Smooth muscle cell (in vitro differentiated cells): ENCODE data around the gene LRBA. TPM values are rescaled to one million over a fixed set of nuclear protein-coding genes. Genes with fewer than 3 reads are reported as not detected.

ENCODE experiments used
- DNase-seq: peaks from one replicate; lab custom pipeline; 2025; ENCODE audit not compliant: unreplicated experiment; lab: John Stamatoyannopoulos, UW
- H2AFZ ChIP-seq: fragments of 200-600 bp; sonication (generic); 2 replicates; pipeline ENCODE4 v1.6.0; 2016; ENCODE audit warnings: antibody characterized with exemption, low read depth, mild to moderate bottlenecking
- H3F3A ChIP-seq: fragments of 200-600 bp; sonication (generic); 2 replicates; pipeline ENCODE4 v1.6.0; 2017; ENCODE audit warnings: antibody characterized with exemption, low read depth
- H3K27ac ChIP-seq: fragments of 200-600 bp; sonication (generic); 2 replicates; pipeline ENCODE4 v1.5.1; 2016; ENCODE audit warnings: low read depth, mild to moderate bottlenecking
- H3K27me3 ChIP-seq: fragments of 200-600 bp; sonication (generic); 2 replicates; pipeline ENCODE4 v1.6.1; 2016; ENCODE audit warnings: low read depth, mild to moderate bottlenecking
- H3K36me3 ChIP-seq: fragments of 200-600 bp; sonication (generic); 2 replicates; pipeline ENCODE4 v1.5.1; 2016; ENCODE audit warnings: low read depth
- H3K4me1 ChIP-seq: fragments of 200-600 bp; sonication (generic); 2 replicates; pipeline ENCODE4 v1.5.1; 2016; ENCODE audit warnings: low read depth
- H3K4me2 ChIP-seq: fragments of 200-600 bp; sonication (generic); 2 replicates; pipeline ENCODE4 v1.6.0; 2016; ENCODE audit warnings: mild to moderate bottlenecking
- H3K4me3 ChIP-seq: fragments of 200-600 bp; sonication (generic); 2 replicates; pipeline ENCODE4 v1.5.1; 2016; ENCODE audit warnings: mild to moderate bottlenecking
- H3K79me2 ChIP-seq: fragments of 200-600 bp; sonication (generic); 2 replicates; pipeline ENCODE4 v1.6.0; 2016; ENCODE audit warnings: low read depth, mild to moderate bottlenecking
- H3K9ac ChIP-seq: fragments of 200-600 bp; sonication (generic); 2 replicates; pipeline ENCODE4 v1.6.0; 2016; ENCODE audit warnings: low read depth
- H3K9me3 ChIP-seq: fragments of 200-600 bp; sonication (generic); replicated peaks from 2 replicates; pipeline ENCODE4 v1.5.1; 2016; ENCODE audit warnings: low read depth
- H4K20me1 ChIP-seq: fragments of 200-600 bp; sonication (generic); 2 replicates; pipeline ENCODE4 v1.6.0; 2016; ENCODE audit warnings: low read depth
- WGBS: methylation state at CpG from one replicate; pipeline ENCODE4 v1.1.7; 2016; ENCODE audit warnings: low lambda C conversion rate; 5-methylcytosine and 5-hydroxymethylcytosine counted together
- polyA plus RNA-seq: library from polyadenylated mRNA; unstranded; fragments of >200 nt; fragmentation: Nextera tagmentation; extraction: Ambion mirVana; gene quantifications from 2 replicates; pipeline ENCODE4 v1.2.1, GENCODE V29; 2016
- total RNA-seq: library from RNA; depleted of rRNA; stranded (reverse); fragments of >200 nt; gene quantifications from 2 replicates; pipeline ENCODE4 v1.2.3, GENCODE V29; 2014
- TF ChIP-seq, protein P1 (sequence below): fragments of 200-600 bp; sonication (generic); IDR thresholded peaks from 2 replicates; pipeline ENCODE4 v1.5.1; 2017; ENCODE audit warnings: borderline replicate concordance, mild to moderate bottlenecking, antibody characterized with exemption; ENCODE audit not compliant: insufficient read depth, poor library complexity, severe bottlenecking

The LRBA gene
- total and polyA plus RNA-seq, 2 experiments from 2014 or later, result 1.6 to 26.2 TPM

DNA sequence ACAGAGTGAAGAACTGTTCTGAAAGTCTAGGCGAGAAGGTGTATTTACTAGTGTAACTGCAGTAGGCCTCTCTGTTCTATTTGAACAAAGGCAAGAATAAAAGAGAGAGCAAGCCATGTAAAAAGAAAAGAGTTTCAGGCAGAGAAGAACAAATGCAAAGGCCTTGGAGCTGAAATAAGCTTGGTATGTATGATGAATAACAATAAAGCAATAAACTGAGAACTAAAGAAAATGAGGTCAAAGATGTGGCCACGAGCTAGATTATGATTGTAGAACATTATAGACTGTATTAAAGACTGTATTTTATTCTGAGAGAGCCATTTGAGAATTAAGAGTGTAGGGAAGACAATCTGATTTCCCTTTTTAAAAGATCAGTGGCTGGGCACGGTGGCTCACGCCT is 160.5 kb downstream of the LRBA start:
- H3K4me1 ChIP-seq, result peaks cover 5% of the 10 kb centered on the region
- H3K9ac ChIP-seq, result no peak overlapping the region
- H3K4me3 ChIP-seq, result no peak overlapping the region
- H3K36me3 ChIP-seq, result no peaks in the 10 kb centered on the region
- no peak overlapping the region for H3K4me2 ChIP-seq
- no peaks in the 10 kb centered on the region for H3K9me3 ChIP-seq
- H3F3A ChIP-seq, result no peaks in the 10 kb centered on the region
- H3K27me3 ChIP-seq, result no peaks in the 10 kb centered on the region
- DNase-seq, result no peak
- no peaks in the 10 kb centered on the region for H4K20me1 ChIP-seq
- 93% methylated on average over 4 of the region's 4 CpGs for WGBS
- TF ChIP-seq, protein P1, sequence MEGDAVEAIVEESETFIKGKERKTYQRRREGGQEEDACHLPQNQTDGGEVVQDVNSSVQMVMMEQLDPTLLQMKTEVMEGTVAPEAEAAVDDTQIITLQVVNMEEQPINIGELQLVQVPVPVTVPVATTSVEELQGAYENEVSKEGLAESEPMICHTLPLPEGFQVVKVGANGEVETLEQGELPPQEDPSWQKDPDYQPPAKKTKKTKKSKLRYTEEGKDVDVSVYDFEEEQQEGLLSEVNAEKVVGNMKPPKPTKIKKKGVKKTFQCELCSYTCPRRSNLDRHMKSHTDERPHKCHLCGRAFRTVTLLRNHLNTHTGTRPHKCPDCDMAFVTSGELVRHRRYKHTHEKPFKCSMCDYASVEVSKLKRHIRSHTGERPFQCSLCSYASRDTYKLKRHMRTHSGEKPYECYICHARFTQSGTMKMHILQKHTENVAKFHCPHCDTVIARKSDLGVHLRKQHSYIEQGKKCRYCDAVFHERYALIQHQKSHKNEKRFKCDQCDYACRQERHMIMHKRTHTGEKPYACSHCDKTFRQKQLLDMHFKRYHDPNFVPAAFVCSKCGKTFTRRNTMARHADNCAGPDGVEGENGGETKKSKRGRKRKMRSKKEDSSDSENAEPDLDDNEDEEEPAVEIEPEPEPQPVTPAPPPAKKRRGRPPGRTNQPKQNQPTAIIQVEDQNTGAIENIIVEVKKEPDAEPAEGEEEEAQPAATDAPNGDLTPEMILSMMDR, result no peak
- H3K79me2 ChIP-seq, result no peaks in the 10 kb centered on the region
- H3K27ac ChIP-seq, result no peak overlapping the region
- no peak overlapping the region for H2AFZ ChIP-seq

DNA sequence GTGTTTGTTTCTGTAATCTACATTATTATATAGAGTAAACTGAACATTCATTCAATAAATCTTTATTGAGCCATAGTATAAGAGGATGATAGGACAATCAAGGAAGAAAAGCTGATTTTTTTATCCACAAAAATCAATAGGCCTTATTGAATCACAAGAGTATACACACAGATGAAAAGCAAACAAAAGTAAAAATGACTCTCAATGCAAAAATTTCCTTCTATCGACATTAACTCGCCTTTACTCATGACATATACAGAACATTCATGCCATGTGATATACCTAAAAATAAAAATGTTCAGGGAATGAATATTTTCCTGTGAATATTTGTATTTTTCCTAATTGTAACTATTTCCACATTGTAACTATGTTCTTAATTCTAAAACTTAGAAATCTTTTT is 161.2 kb downstream of the LRBA start:
- no peaks in the 10 kb centered on the region for H3F3A ChIP-seq

DNA sequence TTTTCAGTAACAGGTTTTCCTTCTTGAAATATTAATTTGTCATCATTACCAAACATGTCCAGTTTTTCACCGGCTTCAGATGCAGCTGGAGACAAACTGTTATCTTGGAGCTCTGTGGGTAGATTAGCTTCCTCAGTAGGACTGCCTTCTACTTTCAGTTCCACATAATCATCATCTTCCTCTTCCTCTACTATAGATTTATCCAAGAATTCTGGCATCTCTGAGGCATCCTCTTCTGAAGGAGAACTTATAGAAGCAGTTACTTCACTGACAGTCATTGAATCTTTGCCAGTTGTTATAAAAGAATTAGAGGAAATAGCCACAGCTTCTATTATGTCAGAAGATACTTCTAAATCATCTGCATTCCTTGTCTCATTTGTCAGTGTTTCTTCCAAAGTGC is 162.9 kb downstream of the LRBA start:
- Histone ChIP-seq H3K79me2 (no peaks in the 10 kb centered on the region), H3F3A (no peaks in the 10 kb centered on the region), H3K4me1 (peaks cover 5% of the 10 kb centered on the region), H2AFZ (no peak overlapping the region), H4K20me1 (no peaks in the 10 kb centered on the region), H3K27ac (no peak overlapping the region), H3K9ac (no peak overlapping the region), H3K36me3 (no peaks in the 10 kb centered on the region), H3K4me2 (no peak overlapping the region), H3K27me3 (no peaks in the 10 kb centered on the region), H3K9me3 (no peaks in the 10 kb centered on the region), H3K4me3 (no peak overlapping the region)
- TF ChIP-seq, protein P1, result no peak
- DNase-seq, result no peak
- 96% methylated on average over 1 of the region's 1 CpG for WGBS

More for the DNA sequence above, 161.2 kb downstream of the LRBA start:
- no peaks in the 10 kb centered on the region for H3K79me2 ChIP-seq
- no peaks in the 10 kb centered on the region for H3K9me3 ChIP-seq
- H4K20me1 ChIP-seq, result no peaks in the 10 kb centered on the region
- 96% methylated on average over 2 of the region's 2 CpGs for WGBS
- H3K27ac ChIP-seq, result no peak overlapping the region
- H2AFZ ChIP-seq, result no peak overlapping the region
- TF ChIP-seq, protein P1, result no peak
- no peaks in the 10 kb centered on the region for H3K27me3 ChIP-seq
- H3K4me2 ChIP-seq, result no peak overlapping the region
- peaks cover 5% of the 10 kb centered on the region for H3K4me1 ChIP-seq
- H3K36me3 ChIP-seq, result no peaks in the 10 kb centered on the region
- no peak for DNase-seq
- H3K9ac ChIP-seq, result no peak overlapping the region
- H3K4me3 ChIP-seq, result no peak overlapping the region

DNA sequence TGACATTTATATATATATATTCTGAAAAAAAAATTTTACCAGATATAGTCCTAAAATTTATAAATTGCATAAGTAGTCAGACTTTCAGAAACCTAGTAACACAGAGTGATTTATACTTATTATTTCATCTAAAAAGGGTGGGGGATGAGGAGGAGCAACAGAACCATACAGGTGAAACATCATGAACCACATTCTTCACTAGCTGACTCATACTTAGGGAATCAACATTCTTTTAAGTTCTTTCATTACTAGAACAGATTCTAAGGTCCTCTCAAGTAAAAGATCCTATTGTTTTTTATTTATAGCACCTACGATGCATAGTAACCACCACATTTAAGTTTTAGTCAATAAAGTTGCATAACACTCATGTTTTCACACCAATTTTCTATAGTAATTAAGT is 166.1 kb downstream of the LRBA start:
- Histone ChIP-seq H3K79me2 (no peaks in the 10 kb centered on the region), H4K20me1 (no peaks in the 10 kb centered on the region), H3K4me2 (no peak overlapping the region), H3K4me1 (no peaks in the 10 kb centered on the region), H3K36me3 (no peaks in the 10 kb centered on the region), H3K9ac (no peak overlapping the region), H3K27me3 (no peaks in the 10 kb centered on the region), H3K4me3 (no peak overlapping the region), H2AFZ (no peak overlapping the region), H3F3A (no peaks in the 10 kb centered on the region), H3K27ac (no peak overlapping the region), H3K9me3 (no peaks in the 10 kb centered on the region)
- 93% methylated on average over 1 of the region's 1 CpG for WGBS
- TF ChIP-seq, protein P1, result no peak
- no peak for DNase-seq
